SHP77 (cell line): ENCODE data around the gene AGAP2.
A peak's percentile ranks its signal among the peaks of the same experiment; 100 is the strongest.

Experiments used
- DNase-seq, 2 experiments: peaks; one replicate each; lab custom pipeline; 2025; lab: John Stamatoyannopoulos, UW

AGAP2 gene

DNA sequence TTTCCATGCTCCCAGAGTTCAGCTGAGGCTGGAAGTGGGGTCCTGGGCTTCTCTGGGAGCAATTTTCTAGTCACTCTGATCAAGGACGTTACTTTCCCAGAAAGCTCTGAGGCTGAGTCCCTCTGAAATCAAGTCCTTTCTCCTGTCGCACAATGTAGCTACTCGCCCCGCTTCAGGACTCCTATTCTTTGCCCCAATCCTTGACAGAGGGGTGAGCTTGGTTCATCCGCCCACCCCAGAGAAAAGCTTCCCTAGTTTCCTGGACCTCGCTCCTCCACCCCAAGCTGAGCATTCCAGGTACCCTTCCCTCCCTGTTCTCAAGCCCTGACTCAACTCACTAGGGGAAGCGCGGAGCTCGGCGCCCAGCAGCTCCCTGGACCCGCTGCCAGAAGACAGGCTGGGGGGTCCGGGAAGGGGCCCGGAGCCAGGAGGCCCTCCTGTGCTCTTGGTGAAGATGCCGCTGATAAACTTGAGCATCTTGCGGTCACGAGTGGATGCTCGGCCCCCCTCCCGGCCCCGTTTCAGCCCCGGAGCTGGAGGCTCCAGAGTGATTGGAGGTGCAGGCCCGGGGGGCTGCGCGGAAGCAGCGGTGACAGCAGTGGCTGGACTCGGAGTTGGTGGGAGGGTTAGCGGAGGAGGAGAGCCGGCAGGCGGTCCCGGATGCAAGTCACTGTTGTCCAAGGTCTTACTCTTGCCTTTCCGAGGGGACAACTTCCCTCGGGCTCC lies 1.6 kb downstream of the AGAP2 start:
- no peak for DNase-seq

DNA sequence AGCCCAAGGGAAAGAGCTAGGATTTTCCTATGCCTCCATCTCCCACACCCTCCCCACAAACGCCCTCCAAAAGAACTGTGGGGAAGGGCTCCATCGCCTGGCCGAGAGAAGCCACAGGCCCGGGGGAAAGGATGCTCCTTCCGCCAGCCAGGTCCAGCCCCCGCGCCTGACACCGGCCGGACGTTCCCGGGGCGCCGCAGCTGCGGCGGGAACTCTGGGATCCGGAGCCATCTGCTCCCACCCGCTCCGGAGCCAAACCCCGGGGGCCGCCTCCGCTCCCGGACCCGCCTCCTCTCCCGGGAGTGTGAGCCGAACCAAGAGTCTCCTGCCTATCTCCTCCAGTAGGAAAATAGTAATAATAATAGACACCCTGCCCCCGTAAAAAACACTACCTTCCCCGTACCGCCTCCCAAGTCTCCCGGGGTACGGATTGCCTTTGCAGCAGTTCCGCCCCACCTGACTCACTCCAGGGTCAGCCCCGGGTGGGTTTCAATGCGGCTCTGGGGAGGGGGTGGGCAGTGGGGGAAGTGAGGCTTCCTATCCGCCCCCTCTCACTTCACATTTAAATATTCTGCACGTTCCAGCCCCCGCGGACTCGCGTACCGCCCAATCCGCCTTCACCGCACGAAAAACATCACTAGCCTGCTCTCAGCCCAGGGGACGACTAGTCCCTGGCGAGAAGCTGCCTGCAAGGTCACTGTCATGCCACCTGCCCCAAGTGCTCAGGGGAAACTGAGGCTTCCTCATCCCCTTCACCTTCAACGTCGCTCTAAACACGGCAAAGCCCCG lies 2.4 kb downstream of the AGAP2 start:
- peak; percentile 29 to 60 for DNase-seq

DNA sequence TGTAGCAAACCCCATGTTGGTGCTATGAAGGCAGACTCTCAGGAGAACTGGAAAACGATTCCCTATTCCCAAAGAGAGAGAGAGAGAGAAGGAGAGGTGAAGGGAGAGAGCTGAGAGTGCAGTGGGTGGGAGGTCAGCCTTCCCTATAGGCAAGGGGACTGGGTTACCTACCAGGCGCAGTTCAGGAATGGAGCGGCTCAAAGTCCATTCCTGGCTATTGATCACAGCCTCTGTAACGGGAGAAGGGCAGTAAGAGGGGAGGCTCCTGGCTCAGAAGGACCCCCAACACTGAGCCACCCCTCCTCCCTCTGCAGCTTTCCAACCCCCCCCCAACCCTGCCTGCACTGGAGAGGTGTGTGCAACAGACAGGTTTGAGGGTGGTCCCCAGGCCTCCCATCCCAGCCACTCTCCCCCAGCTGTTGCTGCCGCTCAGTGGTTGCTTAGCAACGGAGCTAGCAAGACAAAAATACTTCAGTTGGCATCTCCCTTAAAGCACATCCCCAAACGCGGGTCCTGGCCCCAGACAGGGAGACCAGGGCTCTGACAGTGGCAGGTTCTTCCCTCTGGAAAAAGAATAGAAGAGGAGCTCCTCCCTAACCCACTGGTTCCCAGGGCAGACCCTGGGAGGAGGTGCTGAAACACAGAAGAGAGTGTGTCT lies 3.2 kb downstream of the AGAP2 start:
- peak in 1 of 2 experiments; percentile 11 for DNase-seq

DNA sequence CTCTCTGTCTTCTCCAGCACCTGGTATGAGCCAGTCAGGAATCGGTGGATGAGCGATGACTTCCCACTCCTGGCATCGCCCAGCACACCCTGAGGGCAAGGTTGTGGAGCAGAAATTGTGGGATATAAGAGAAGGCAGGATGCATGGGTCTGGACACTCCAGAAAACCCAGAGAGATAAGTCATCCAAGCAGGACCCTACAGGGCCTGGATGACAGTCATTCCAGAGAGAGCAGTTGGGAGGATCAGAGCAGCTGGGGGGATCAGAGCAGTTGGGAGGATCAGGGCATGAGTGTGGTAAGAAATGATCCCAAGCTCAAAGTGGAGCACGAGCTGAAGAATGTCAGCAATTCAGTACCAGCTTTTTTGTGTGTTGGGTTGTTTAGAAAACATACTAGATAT lies 4.0 kb downstream of the AGAP2 start:
- no peak for DNase-seq

DNA sequence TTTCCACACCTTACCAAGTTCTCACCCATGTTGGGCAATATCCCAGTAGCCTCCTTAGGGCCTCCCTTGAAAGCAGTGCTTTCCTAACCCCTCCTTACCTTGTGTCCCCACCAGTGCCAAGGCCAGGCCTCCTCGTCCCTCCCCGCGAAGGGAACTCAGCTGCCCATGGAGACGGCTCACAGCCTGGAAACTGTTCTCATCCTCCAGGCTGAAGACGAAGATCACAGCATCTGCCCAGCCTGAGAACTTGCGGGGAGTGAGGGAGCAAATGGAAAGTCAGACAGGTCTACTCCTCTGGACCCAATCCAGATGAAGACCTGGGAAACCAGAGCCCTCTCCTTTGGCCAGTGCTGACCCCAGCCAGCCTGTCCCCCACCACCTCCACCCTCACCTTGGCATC lies 4.6 kb downstream of the AGAP2 start:
- DNase-seq: no peak

DNA sequence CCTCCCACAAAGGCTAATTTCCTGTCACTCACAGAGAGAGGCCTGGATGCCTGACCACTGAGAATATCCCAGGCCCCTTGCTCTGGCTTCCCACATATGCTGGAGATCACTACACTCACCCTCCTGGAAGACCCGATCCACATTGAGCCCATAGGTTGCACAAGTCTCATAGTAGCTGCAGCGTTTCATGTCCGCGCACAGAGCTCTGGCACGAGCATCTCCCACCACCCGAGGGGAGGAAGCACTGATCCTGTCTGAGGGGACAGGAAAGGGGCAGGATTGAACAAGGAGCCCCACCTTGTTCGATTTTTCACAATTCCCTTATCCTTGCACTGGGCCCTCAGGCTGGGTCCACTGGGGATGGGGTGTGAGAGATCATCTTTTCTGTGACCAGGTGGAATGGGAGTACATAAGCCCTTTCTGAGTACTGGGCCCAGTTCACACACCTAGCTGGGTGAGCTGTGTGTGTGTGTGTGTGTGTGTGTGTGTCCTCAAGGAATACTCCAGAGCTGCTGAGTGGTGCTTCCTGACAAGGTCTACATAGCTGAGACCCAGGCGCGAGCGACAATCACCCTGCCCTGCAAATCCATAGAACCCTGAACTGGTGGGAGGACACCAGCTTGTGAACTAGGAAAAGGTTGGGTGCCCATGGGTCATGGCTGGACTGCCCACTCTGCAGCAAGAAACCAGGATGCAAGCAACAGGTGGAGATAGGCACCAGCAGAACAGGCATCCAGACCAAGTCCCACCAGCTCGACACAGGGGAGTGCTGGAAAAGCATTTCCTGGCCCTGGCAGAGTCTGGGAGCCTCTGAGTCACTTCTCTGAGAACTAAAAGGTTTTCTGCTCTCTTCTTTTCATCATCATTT lies 5.6 kb downstream of the AGAP2 start:
- no peak for DNase-seq

DNA sequence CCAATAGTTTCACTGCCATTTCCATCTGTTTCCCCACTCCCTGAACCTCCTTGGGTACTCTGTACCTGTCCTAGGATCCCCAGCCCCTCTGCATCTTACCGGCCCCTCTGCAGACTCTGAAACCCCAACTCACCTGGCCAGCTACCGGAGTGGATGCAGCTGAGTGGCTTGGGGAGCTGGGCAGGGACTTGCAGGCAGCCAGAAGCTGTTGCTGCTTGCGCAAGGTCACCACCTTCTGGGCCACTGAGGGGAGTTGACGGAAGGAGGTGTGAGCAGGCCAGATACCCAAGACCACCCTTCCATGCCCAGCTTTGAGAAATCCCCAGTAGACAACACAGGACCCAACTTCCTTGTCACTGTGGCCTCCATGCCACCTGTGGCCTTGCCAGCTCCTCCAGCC lies 6.3 kb downstream of the AGAP2 start:
- no peak for DNase-seq

DNA sequence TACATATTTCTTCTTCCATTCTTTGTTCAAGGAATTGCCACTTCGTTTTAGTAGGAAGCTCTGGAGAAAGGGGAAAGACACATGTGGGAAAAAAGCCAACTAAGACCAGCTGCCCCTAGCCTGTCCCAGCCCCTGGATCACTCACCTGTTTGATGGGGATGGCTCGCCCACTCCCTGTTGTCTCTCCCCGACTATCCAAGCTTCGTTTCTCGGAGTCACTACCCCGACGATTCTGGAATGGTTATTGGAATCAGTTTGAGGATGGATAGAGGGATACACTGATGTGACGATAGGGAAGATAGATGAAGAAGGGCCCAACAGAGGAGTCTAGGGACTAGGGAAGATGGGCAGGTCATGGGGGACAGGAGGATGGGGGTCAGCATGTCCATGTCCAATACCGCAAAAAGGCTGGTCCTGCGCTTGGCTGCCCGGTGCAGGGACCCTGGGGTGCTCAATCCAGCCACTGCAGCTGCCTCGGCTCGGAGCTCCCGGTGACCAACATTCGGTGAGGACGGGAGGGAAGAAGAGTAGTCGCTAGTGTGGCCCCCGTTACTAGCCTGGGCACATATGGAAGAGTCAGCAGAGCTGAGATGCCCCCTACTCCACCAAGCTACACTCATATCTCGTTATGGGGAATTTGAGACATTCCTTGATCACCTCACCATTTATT lies 7.0 kb downstream of the AGAP2 start:
- no peak for DNase-seq

DNA sequence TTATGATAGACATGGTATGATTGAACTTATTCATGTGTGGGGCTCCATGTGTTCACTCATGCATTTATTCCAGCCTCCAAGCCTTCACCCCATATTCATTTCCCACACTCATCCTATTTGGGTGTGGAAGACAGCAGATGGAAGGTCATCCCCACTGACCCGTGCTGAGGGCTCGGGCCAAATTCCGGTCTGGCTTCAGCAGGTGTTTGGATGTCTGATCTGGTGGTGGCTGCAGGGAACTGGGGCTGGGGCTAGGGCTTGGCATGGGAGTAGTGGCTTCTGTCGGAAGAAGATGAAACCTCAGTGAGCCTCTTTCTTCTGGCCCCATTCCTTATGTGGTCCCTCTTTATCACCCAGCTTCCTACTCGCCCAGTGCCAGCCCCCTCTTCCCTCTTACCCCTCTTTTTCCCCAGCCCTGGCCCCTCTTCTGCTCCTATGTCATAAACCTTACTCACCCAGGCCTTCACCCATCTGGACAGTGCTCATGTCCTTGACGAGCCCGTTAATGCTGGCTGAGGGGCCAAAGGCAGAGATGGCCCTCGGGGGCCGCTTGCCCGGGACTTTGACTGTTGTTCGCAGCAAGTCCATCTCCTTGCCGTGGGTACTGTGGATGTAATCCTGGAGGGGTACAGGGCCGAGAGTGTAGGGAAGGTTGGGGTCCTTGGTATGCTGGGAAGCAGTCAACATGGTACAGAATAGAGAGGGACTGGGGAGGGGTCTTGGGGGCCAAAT lies 8.0 kb downstream of the AGAP2 start:
- no peak for DNase-seq

DNA sequence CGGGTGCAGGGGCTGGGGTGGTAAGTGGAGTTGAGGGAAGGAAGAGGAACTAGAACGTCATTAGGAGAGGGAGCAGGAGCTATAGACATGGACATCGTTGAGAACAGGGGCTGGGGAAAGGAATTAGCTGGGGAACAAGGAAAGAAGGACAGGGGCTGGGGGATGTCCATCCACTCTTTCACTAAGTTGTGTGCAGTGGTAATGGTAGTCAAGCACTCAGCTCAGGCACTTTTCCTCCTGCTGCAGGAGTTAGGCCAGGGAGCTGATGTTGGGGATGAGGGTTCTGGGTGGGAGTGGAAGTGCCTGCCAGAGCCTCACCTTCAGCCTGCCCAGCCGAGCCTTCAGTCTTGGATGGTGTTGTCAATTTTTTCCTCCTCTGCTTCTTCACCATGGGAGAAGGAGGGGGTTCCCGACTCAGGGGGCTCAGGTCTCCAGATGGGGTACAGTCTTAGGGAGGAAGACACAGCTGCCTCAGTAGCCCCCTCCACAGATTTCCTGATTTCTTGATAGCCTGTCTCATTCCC lies 9.2 kb downstream of the AGAP2 start:
- no peak for DNase-seq

DNA sequence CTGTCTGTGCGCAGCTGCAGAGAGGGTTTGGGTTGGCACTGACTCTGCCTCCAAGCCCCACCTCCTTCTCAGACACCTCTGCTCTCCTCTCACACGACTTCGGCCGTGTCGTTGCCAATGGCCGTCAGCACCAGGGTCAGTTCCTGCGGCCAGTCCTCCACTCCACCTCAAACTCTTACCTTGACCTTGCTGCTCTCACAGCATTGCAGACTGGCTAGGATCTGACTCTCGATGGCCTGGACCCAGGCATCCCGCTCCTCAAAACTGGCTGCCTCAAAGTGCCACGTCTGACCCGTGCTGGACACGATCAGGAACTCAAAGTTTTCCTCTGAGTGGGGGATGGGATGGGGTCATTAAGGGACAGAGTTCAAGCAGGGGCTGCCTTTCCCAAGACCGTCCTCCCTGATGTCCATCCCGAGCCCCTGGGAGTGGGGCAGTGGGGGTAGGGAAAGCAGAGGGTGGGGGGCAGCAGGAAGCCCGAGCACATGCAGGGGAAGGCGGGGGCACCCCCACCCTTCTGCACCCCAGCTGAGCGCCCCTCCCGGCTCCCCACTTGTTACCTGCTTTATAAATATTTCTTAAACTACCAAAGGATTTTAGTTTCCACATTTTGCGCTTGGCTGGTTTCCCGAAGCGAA lies 10.7 kb downstream of the AGAP2 start:
- no peak for DNase-seq

DNA sequence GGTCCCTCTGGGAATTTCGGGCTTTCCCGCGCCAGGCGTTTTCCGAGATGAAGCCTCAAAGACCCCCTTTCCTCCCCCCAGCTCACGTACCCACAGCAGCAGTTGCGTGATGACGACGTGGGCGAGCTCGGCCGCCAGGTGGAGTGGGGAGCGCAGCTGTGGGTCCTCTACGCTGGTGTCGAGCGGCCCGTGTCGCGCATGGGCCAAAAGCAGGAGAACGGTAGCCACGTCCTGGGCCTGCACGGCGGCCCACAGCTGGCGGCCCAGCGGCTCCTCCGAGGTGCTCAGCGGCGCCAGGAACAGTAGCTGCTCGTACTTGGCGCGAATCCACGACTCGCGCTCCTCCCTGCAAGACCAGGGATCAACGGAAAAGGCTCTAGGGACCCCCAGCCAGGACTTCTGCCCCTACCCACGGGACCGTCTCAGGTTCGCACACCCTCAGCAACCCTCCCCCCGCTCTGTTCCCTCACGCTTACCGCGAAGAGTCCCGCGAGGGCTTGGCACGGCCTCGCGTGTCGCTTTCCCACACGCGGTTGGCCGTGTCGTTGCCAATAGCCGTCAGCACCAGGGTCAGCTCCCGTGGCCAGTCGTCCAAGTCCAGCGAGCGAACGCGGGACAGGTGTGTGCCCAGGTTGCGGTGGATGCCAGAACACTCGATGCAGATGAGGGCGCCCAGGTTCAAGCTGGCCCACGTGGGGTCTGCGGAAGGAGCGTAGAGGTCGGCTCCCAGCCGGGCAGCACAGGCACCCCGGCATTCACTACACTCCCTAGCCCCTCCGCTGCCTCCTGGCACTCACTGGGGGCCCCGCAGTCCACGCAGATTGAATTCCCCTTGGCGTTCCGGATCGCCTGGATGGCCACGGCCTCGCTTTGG lies 11.4 kb downstream of the AGAP2 start:
- DNase-seq: peak in 1 of 2 experiments; percentile 59

DNA sequence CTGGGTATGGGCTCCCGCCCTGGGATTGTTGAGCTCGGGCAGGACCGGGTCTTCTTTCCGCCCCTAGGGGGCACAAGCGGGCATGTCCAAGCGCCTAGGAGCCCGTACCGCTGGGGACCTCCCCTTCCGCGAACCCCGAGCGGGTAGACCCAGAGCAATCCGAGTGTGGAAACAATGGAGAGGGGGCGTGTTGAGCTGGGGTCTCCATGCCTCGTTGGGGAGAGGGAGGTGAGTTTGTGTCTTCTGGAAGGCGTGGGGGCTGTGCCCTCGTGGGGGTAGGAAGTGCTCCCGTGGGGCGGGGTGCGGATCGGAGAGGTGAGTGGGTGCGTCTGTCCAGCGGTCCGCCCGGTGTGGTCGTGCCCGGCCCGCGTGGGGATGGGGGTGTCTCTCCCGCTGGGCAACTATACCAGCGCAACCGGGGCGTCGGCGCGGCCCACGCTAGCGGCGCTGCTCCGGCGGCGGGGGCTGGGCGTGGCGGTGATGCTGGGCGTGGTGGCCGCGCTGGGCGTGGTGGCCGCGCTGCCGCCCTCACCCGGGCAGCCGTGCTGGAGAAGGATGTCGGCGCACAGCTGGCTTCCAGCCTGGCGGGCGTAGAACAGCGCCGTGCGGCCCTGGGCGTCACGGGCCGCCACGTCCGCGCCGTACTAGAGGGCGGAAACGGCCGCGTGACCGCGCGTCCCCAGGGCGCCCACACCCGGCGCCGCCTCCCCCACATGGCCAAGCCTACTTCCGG lies 12.2 kb downstream of the AGAP2 start:
- DNase-seq: peak; percentile 79 to 88

DNA sequence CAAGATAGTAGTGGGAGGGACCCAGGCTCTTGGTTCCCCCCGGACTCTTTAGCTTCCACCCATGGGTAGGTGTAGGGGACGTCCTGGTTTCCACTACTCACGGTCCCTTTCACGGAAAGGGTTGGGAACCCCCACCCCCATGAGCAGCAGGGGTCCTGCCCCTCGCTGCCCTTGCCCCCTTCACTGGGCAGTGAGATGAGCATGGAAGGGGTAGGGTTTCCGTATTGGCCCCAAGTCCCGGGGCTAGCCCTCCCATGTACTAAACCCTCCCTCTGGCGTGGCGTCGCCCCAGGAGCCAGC lies 12.7 kb downstream of the AGAP2 start:
- no peak for DNase-seq

DNA sequence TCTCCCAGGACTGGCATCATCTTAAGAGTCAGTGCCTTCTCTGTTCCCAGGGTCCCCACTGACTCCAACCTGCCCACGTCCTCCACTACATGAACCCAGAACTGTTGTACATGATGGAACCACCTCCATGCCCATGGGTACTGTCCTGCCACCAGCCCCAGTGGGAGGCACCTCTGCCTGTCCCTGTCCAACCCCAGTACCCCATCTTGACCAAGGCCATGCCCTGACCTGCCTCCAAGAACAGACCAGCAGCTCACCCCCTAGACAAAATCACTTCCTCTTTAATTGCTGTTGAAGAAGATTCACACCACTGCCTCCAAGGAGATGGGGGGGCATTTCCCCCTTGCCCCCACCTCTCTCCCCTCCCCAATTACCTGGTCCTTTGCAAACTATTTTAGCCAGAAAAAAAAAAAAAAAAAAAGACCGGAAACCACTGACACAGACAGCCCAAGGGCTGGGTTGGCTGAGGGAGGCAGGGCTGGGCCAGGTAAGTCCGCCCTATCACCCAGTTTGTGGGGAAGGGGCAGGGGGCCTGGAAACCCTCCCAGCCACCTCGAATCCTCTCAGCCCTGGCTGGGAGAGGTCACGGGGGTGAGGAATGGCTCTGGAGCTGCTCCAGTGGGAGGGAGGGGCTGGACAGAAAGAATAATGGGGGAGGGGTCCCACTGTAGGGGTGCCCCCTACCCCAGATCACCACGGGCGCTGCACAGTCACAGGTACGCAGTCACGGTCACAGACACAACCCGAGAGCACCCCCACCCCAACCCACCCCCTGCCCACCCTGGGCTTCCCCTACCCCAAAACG lies 13.4 kb downstream of the AGAP2 start:
- no peak for DNase-seq

DNA sequence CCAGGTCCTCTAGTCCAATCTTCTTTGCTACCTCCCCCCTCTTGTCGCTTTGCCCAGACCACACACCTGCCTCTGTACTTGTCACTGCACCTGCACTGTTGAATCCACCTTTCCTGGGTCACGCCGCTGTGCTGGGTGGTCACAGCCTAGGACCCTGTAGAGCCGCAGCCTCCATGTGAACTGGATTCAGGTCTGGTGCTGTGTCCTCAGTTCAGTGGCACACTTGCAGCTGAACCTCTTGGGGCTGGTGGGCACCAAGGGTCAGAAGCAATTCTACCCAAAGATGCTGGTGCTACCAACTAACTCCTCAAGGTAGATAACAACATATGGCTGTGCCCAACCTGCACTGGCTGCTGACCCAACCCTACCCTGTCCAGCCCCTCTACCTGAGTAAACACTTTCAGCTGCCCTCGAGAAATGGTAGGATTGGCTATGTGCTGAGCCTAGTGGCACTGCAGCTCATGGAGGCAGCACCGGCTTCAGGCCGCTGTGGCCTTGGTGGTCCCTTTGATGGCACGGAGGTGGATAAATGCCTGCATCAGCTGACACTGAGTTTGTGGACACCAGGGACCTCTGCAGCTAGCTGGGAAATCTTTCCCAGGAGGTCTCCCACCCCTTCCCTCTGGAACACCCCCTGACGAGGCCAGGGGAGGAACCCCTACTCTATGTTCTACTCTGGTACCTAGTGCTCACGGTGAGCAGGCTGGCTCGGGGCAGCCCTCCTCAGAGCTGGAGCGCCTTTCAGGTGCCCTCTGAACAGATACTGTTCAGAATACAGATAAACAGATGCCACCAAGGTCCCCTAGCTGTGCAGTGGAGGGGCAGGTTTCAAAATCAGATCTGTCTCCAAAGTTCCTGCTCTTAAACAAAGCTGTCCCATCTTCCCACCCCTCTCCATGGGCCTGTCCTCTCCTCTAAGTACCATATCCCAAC lies 14.3 kb downstream of the AGAP2 start:
- no peak for DNase-seq

DNA sequence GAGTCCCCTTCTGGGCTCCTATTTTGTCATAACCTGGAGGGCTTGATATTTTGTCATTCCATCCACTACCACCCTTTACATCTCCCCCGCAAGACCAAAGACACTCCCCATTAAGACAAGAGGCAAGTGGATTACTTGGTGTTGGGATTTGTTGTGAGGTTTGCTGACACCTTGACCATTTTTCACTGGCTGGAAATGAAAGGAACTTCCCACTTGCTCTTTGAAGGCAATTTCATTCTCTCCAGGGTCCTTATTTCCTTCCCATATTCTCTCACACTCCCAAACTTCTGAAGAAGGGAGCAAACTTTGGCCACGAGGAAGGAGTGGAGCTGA lies 14.9 kb downstream of the AGAP2 start:
- no peak for DNase-seq
